GM12874 (cell line): ENCODE data around the gene PCDHGA8.
A peak's percentile ranks its signal among the peaks of the same experiment; 100 is the strongest.

ENCODE experiments used
- CTCF ChIP-seq: IDR thresholded peaks from 2 replicates; pipeline ENCODE4 v1.5.1; 2011; ENCODE audit warnings: low read depth, mild to moderate bottlenecking, control low read depth, low read length, moderate library complexity; ENCODE audit not compliant: insufficient read depth

The PCDHGA8 gene

DNA sequence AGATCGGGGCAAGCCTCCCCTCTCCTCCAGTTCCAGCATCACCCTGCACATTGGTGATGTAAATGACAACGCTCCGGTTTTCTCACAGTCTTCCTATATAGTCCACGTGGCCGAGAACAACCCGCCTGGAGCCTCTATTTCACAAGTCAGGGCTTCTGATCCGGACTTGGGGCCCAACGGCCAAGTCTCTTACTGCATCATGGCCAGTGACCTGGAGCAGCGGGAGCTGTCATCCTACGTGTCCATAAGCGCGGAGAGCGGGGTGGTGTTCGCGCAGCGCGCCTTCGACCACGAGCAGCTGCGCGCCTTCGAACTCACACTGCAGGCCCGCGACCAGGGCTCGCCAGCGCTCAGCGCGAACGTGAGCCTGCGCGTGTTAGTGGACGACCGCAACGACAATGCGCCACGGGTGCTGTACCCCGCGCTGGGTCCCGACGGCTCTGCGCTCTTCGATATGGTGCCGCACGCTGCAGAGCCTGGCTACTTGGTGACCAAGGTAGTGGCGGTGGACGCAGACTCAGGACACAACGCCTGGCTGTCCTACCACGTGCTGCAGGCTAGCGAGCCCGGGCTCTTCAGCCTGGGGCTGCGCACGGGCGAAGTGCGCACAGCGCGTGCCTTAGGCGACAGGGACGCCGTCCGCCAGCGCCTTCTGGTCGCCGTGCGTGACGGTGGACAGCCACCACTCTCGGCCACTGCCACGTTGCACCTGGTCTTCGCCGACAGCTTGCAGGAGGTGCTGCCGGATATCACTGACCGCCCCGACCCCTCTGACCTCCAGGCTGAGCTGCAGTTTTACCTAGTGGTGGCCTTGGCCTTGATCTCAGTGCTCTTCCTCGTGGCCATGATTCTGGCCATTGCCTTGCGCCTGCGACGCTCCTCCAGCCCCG lies 3.0 kb upstream of the PCDHGA8 start:
- TF ChIP-seq CTCF = no peak

DNA sequence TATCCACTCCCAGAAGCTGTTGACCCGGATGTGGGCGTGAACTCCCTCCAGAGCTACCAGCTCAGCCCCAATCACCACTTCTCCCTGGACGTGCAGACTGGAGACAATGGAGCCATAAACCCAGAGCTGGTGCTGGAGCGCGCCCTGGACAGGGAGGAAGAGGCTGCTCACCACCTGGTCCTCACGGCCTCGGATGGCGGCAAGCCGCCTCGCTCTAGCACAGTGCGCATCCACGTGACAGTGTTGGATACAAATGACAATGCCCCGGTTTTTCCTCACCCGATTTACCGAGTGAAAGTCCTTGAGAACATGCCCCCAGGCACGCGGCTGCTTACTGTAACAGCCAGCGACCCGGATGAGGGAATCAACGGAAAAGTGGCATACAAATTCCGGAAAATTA lies 834 bp downstream of the PCDHGA8 start:
- no peak for TF ChIP-seq CTCF

GRCh38 chr5:141397756-141398551 lies 5.5 kb downstream of the PCDHGA8 start, which contains the start of gene PCDHGB5:
Gene PCDHGB5, plus strand, starts transcription at chr5:141397947. Its CDS starts 181 bp downstream, at chr5:141398128.
- TF ChIP-seq CTCF = peak; percentile 82

DNA sequence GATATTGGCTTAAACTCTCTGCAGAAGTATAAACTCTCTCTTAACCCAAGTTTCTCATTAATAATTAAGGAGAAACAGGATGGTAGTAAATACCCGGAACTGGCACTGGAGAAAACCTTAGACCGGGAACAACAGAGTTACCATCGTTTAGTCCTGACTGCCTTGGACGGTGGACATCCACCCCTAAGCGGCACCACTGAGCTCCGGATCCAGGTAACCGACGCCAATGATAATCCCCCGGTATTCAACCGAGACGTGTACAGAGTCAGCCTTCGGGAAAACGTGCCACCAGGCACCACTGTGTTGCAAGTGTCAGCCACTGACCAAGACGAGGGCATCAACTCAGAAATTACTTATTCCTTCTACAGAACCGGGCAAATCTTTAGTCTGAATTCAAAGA lies 6.2 kb downstream of the PCDHGA8 start:
- 0 out of 2 replicates have a peak, but pooled peaks have one; percentile 1 for TF ChIP-seq CTCF

- no peak for TF ChIP-seq CTCF
Measured at GRCh38 chr5:141399555-141400258, 7.3 kb downstream of the PCDHGA8 start.

GRCh38 chr5:141402553-141403243 lies 10.3 kb downstream of the PCDHGA8 start, which contains the start of gene PCDHGA9:
Gene PCDHGA9, plus strand, starts transcription at chr5:141402778. Its CDS starts 175 bp downstream, at chr5:141402953.
- no peak for TF ChIP-seq CTCF
